Activated T-helper 1 cell treated with anti-CD3 and anti-CD28 coated beads, Interleukin-2, amount 50 U/mL, for 16 hours (primary cell): ENCODE data around the gene TMEM62.
"Not testable (repeated sequence)": the region's sequence is repeated elsewhere in the genome, so short reads cannot be mapped to it uniquely, and the experiment has no call there.

ENCODE experiments used
- DNase-seq, 2 donors: peaks; one replicate each; pipeline ENCODE4 v3.0.0-alpha.2; 2020; ENCODE audit warnings: low read depth in 1 of 2, low spot score in 1 of 2

TMEM62 gene

DNA sequence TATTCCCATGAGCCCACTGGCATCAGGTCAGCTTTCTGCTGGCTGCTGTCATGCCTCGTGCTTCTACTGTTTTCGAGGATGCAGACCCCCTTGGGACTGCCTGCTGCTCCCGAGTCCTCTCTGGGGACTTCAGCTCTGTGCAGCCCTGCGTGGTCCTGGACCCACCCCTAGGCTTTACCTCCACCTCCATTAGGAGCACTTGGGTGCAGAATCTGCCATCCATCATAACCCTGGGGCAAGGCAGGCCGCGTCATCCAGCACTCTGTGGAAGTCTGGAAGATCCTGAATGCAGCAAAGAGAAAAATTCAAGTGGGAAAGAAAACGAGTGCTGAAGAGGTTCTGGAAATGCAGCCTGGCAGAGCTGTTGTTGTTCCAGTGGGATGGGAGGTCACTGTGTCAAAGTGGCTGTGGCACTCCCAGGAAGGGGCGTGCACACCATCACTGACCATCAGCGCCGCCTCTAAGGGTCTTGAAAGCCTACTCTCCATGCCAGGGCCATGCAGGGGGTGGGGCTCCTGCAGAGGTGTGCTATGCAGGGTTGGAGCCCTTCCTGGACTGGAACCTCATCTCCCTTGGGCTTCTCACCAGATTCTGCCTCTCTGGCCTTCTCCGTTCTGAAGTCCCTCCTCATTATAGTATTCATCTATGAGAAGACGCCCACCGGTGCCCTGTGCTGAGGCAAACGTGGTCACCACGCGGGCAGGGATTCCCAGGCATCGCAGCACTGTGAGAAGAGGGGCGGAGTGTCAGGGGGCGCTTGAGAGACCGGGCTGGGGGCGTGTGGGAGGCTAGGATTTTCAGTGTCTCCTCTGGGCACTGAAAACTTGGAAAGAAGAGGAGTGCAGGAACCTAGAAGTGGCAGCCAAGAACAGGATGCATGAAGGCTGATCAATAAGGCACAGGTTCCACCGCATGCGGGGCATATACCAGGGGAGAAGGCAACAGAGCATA lies 74.9 kb downstream of the TMEM62 start:
- no peak for DNase-seq

DNA sequence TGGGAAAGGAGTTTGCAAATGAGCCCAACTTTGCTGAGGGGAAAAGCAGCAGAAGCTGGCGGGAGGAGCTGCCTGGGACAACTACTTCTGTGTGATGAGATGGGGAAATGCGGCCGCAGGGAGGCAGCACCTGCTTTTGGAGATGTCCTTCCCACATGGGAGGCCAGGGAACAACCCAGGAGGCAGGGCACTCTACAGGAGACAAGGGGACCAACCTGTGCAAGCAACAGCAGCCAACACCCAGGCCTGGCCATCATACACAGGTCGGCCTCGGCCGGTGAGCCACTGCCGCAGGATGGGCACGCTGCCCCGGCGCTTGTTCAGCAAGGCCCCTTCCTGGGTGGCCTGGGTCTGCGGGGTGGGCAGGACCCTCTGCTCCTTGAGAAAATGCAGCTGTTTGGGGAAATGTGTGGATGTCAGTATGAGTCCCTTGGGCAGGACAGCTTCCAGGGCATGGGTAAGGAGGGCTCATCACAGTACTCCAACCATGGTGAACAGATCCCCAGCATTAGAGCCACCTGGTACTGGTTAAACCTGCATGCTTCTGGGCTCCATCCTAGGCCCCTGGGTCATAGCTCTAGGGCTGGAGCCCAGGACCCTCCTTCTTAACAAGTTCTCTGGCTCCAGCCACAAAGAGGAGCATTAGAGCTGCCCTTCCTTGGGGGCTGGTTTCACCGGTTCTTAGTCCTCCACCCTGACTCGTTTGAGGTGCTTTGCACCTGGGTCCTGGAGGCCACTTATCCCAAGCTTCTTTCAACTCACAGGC lies 75.9 kb downstream of the TMEM62 start:
- no peak for DNase-seq

DNA sequence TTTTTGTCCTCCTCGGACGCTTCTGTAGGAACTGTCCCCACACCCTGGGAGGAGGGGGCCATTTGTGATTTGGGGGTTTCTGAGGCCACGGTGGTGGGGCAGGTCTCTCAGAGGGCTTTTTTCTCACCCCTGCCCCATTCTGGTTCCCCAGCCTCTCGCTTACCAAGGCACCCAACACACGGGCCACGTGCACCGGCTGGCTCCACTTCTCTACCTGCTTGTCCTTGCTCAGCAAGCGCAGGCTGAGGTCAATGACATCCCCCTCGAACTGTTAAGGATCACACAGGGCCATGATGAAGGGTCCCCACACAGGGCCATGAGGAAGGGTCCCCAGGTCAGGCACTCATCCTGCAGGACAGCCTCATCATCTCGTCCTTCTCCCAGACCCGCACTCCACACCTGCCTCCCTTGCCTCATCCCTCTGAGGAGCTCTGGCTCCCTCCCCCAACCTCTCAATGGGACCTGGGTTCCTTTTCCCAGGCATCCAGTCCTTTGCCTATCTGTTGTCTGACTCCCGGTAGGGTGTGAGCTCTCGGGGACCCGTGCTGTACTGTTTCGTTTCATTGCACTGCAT lies 76.9 kb downstream of the TMEM62 start:
- no peak for DNase-seq

DNA sequence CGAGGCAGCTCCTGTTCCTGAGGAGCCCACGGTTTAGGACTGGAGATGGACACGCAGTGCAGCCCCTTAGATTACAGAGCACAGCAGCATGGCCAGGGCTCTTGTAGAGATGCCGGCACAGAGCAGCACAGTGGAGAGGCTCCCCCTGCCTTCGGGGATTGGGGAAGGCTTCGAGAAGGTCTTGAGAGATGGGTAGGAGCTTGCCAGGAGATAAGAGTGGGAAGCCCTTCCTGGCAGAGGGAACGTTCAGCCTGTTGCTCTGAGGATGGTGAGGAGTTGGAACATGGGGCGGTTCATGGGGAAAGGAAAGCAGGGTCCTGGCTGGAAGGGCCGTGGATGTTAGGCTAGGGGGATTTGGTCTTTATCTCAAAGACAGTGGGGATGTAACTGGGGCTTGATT lies 77.4 kb downstream of the TMEM62 start:
- no peak for DNase-seq

DNA sequence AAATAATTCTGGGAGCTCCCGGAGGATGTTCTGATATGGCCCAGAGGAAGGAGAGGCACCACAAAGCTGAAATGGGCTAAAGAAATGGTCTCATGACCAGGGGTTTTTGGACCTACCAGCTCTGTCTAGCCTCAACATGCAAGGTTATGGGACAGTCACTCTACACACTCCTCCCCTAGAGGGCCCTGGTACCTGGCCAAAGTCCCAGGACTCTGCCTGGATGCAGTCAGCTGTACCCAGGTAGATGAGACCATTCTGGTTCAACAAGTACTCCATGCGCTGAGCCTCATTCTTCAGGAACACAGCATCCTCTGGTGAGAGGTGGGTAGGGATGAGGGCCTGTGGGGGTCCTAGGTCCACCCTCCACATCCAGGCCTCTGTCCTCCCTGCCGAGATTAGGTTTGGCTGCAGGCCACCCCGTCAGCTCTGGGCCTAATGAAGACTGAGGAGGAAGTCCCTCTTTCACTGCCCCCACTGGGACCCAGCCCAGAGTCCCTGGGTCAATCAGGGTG lies 77.9 kb downstream of the TMEM62 start:
- DNase-seq: no peak

DNA sequence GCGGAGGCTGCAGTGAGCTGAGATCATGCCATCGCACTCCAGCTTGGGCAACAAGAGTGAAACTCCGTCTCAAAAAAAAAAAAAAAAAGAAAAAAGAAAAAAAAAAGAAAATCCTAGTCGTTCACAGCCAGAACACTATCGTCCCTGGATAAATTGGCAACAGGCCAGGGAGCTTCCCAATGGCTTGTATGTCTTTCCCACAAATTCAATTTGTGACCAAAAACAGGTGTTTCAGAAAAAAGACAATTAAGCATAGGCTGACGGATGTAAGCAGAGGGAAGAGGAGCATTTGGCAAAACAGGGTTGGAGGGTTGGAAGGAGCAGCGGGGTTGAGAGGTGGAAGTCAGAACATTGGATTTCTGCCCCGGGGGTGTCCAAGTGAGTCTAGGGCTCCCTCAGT lies 78.9 kb downstream of the TMEM62 start:
- DNase-seq: no peak

DNA sequence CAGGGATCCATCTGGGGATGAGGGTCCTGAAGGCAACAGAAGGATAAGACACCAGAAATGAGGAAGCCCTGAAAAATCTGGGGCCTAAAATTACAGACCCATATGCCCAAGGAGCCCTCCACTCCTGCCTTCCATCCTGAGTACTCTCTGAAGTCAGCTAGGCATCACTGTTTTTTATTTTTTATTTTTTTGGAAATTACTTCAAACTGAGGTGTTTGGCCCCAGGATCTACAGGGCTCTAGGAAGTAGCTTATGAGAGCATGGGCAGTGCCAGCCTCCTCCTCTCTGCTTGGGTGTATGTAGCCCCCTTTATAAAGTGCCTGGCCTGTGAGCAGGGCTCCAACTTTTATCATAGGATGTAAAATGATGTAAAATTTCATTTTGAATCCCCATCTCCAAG lies 79.6 kb downstream of the TMEM62 start:
- DNase-seq: no peak

DNA sequence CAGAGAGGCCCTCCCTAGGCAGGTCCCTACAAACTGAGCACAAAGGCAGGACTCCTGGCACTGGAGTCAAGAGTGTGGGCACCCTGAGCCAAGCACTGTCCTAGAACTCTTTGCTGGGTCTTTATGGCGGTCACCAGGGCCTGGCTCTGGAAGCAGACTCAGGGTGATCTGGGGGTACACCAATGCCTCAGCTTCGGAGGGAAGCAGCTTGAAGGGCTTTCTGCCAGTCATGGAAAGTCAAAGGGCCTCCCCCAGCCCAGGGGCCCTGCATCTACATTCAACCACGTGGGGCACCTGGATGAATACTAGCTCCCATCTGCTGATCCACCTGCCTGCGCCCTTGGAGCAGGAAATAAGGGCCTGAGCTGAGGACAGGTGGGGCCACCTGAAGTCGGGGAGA lies 80.1 kb downstream of the TMEM62 start:
- no peak for DNase-seq

DNA sequence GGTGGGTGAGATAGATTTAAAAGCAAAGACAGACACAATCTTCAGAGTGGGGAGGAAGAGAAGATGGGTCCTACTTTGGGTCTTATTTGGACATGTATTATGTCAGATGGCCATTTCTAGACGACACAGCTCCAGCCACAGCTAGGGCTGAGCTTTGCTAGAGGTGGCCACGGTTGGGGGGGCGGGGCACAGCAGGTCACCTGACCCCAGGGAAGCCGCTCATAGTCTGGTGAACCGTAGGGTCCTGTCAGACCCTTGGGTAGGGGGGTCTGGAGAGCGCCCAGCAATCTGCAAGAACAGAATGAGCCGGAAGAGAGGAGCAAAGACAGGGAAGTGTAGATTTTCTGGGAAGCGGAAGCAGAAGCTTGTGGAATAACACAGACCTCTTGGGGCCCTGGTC lies 80.8 kb downstream of the TMEM62 start:
- no peak for DNase-seq

DNA sequence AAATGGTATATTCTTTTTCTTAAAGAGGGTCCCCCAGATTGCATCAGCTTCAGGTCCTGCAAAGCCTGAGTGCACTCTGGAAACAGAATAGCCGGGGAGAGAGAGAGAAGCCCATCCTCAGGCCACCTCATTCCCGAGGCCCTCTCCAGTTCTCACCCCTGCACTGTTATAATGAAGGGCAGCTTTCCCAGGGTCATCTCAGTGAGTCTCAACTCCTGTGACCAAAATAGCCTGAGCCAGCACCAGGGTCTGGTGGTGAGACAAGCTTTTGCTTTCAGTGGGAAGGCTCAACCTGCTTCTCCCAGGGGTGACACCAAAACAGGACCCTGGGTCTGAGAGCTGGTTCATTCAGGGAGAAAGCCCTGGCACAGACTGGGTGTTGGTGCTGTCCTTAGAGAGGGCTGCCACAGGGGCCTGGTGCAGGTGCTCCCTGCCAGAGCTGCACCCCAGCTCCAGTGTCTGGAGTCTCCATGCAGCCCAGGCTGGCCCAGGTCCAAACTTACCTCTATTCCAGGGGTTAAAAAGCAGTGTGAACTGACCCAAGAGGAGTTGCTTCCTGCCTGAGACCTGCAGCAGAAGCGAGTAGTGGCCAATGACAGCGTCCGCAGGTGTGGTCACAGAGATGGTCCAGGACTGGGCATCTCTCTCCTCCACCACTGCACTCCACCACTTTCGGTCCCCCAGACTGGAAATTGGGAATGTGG lies 81.4 kb downstream of the TMEM62 start:
- no peak for DNase-seq

DNA sequence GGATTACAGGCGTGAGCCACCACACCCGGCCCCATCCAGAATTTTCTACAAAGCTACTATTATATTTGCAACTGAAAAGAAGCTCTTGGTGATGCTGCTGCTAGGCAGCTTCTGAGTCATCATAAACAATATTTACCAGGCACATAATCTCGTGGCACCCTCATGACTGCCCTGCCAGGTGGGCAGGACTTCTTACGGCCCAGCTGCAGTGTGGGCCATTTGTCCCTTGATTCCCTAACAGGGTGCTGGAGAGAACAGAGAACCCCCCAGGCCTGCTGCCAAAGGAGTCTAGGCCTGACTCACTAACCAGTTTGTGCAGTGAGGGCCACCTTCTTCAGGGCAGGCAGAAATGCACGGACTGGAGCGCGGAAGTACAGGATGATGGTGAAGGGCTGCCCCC lies 82.6 kb downstream of the TMEM62 start:
- DNase-seq: no peak

DNA sequence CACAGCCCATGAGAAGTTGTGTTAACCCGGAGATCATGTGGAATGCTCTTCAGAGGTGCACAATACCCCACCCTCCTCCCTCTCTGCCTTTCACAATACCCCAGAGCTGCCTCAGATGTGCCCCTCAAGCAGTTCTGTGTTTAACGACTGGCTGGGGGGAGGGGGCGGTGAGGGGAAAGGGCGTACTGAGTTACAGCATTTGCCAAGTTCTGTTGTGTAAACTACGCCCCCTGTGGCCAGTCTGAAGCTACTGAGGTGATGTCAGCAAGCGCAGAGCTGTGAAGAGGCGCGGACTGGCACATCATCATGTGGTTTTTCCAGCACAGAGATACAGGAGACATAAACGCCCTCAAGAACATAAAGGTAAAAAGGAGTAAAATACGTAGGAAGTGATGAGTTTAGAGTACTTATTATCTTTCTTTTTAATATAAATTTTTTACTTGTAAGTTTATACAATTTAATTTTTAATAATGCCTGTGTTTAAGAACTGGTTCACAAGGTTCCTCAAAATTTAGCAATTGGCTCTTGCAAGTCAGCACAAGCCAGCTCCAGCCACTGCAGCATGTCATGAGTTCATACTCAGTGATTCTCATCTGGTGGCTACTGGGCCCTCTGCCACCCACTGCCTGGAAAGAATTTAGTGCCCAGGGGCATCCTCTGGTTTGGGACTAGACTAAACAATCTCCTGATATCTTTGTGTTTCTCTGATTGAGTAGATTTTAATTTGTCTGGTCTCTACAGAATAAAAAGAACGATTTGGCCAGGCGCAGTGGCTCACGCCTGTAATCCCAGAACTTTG lies 85.7 kb downstream of the TMEM62 start:
- no peak for DNase-seq

DNA sequence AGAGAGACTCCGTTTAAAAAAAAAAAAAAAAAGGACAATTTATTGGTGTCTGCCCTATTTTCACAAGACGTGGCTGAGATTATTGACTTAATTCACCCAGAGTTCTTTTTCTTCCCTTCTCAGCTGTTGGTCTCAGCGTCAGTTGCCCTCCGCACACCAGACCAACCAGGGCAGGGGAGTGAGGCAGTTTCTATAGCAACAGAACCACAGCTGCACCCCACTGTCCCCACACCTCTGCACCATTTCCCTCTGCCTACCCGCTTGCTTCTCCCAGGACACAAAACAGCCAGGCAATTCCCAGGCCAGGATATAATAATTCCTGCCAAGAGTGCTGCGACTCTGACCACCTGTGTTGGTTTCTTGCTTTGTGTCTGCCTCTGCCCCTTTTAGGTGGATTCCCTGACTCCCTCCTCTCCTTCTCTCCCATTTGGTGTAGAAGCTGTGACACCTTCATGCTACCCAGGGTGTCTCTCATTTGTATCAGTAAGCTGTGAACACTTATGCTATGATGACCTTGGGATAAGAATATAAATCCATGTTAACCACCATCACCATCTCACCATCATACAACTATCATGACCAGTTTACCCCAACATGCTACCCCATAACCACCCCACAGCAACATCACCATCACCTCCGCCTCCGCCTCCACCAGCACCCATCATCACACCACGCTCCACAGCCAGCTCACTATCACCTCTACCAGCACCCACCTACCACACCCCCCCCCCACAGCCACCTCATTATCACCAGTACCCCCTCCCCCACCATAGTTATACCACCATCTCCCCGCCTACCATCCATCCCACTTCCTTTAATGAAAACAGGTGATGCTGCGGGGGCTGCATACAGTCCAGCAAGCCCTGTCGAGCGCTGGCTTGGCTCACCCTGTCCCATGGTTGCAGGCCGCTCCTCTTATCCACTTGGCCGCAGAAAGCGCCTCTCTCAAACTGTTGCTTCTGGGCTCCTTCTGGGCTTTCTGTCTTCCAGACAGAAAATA lies 86.8 kb downstream of the TMEM62 start:
- no peak for DNase-seq

DNA sequence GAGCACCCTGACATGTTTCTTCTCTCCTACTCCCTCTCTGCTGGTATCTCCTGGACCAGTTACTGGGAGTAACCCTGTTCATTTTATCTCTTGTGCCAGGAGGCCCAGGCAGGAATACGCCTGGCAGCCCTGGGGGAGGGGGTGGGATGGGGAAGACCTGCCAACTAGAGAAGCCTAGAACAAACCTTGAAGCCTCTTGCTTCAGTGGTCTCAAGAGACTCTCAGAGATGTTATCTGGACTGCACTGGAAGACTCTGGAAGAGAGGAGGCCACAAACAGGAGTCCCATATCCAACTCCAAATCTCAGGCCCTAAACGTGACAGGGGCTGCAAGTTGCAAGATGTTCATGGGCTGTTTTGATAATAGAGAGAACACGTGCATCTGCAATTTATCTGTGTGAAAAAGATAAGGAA lies 87.6 kb downstream of the TMEM62 start, which contains the start of gene EPB42:
EPB42 (minus strand) TSS at position 28 of the 413 bp plus-strand sequence. CDS start 193 bp downstream, outside the sequence.
- no peak for DNase-seq

DNA sequence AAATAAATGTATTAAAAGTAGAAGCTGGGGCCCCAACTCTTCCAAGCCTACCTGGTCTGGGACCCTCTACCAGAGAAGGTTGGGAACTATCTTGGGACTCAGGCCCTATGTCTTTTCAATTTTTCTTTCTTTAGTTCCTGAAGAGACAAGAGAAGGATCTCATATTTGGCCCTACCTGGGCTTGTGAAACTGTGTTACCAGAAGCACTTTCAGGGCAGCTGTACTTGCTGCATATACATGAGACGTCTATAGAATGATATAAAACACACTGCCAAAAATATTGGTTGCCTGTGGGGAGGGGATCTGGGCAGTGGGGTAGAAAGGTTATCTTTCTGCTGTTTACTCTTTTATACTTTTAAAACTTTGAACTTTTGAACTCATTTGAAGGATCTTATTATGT lies 88.0 kb downstream of the TMEM62 start:
- DNase-seq: no peak

DNA sequence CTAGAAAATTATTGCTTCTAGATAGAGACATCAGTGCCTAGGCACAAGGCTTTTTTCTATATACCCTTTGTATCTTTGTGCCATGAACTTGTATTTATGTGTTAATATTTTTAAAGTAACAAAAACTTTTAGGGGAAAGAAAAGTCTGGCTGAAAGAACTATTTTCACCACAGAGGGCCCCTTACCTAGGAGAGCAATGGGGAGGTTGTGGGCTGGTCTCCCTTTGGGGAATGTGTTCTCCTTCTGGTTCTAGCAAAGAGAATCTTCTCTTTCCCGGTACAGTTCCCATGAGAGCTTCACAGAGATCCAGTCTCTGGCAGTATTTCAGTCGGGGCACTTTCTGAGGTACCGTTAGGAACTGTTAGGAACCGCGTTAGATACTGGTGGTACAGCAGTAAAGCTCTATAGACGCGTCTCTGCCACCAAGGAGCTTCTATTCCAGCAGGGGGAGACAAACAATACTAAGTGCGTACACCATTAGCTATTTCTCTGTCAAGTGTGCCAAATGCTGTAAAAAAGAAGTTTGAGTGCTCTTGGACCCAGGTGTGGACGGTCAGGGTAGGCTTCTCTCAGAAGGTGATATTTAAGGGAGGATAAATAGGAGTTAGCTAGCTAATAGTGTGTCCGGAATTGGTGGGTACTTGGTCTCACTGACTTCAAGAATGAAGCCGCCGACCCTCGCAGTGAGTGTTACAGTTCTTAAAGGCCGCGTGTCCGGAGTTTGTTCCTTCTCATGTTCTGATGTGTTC lies 92.0 kb downstream of the TMEM62 start:
- DNase-seq: no peak

DNA sequence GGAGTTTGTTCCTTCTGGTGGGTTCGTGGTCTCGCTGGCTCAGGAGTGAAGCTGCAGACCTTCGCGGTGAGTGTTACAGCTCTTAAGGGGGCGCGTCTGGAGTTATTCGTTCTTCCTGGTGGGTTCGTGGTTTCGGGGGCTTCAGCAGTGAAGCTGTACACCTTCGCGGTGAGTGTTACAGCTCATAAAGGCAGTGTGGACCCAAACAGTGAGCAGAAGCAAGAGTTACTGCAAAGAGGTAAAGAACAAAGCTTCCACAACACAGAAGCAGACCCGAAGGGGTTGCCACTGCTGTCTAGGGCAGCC lies 92.5 kb downstream of the TMEM62 start:
- DNase-seq: not testable (repeated sequence)
